ENCODE results near the gene TNPO3.

Gene TNPO3

GRCh38 chr7:128982105-128982504 lies 72.8 kb downstream of the TNPO3 start:
- Histone ChIP-seq H3K36me3 (ENCODE audit: low read depth) (peaks cover 93% of the 10 kb centered on the region), H3K9me3 (ENCODE audit: severe bottlenecking) (no peaks in the 10 kb centered on the region), H3K4me1 (ENCODE audit: insufficient read depth, poor library complexity, severe bottlenecking) (no peaks in the 10 kb centered on the region), H3K27me3 (ENCODE audit: insufficient read depth, poor library complexity, severe bottlenecking) (no peaks in the 10 kb centered on the region), H3K27ac (ENCODE audit: poor library complexity, severe bottlenecking) (no peak overlapping the region), H3K4me3 (ENCODE audit: severe bottlenecking) (no peak overlapping the region)
- no peak for DNase-seq (ENCODE audit: low spot score)
- TF ChIP-seq CTCF (IDR thresholded peaks at IDR 0.05; ENCODE audit: poor library complexity, severe bottlenecking): no peak
- no peak for ATAC-seq (ENCODE audit: low read depth)

- Histone ChIP-seq H3K36me3 (ENCODE audit: low read depth) (peaks cover 89% of the 10 kb centered on the region), H3K9me3 (ENCODE audit: severe bottlenecking) (no peaks in the 10 kb centered on the region), H3K4me3 (ENCODE audit: severe bottlenecking) (no peak overlapping the region), H3K27me3 (ENCODE audit: insufficient read depth, poor library complexity, severe bottlenecking) (no peaks in the 10 kb centered on the region), H3K27ac (ENCODE audit: poor library complexity, severe bottlenecking) (no peak overlapping the region), H3K4me1 (ENCODE audit: insufficient read depth, poor library complexity, severe bottlenecking) (no peaks in the 10 kb centered on the region)
- TF ChIP-seq CTCF (IDR thresholded peaks at IDR 0.05; ENCODE audit: poor library complexity, severe bottlenecking): no peak
- ATAC-seq (ENCODE audit: low read depth): no peak; the same call in 2 of the 3 replicates
- no peak for DNase-seq (ENCODE audit: low spot score)
Observed at GRCh38 chr7:128974241-128974934, 80.5 kb downstream of the TNPO3 start.

- Histone ChIP-seq H3K27me3 (ENCODE audit: insufficient read depth, poor library complexity, severe bottlenecking) (no peaks in the 10 kb centered on the region), H3K36me3 (ENCODE audit: low read depth) (peaks cover 88% of the 10 kb centered on the region), H3K27ac (ENCODE audit: poor library complexity, severe bottlenecking) (no peak overlapping the region), H3K4me1 (ENCODE audit: insufficient read depth, poor library complexity, severe bottlenecking) (peaks cover 4% of the 10 kb centered on the region), H3K4me3 (ENCODE audit: severe bottlenecking) (no peak overlapping the region), H3K9me3 (ENCODE audit: severe bottlenecking) (no peaks in the 10 kb centered on the region)
- no peak for TF ChIP-seq CTCF (IDR thresholded peaks at IDR 0.05; ENCODE audit: poor library complexity, severe bottlenecking)
- no peak for ATAC-seq (ENCODE audit: low read depth)
- no peak for DNase-seq (ENCODE audit: low spot score)
Observed at GRCh38 chr7:128968624-128969023, 86.3 kb downstream of the TNPO3 start.

- H3K4me3 ChIP-seq (ENCODE audit: severe bottlenecking): no peak overlapping the region
- H3K36me3 ChIP-seq (ENCODE audit: low read depth): peaks cover 83% of the 10 kb centered on the region
Observed at GRCh38 chr7:128963327-128963757, 91.6 kb downstream of the TNPO3 start.

More at GRCh38 chr7:128963327-128963757, 91.6 kb downstream of the TNPO3 start:
- no peak for ATAC-seq (ENCODE audit: low read depth)
- no peak for DNase-seq (ENCODE audit: low spot score)
- Histone ChIP-seq H3K27me3 (ENCODE audit: insufficient read depth, poor library complexity, severe bottlenecking) (no peaks in the 10 kb centered on the region), H3K4me1 (ENCODE audit: insufficient read depth, poor library complexity, severe bottlenecking) (peaks cover 30% of the 10 kb centered on the region), H3K27ac (ENCODE audit: poor library complexity, severe bottlenecking) (peak overlapping the region; percentile 83), H3K9me3 (ENCODE audit: severe bottlenecking) (no peaks in the 10 kb centered on the region)
- no peak for TF ChIP-seq CTCF (IDR thresholded peaks at IDR 0.05; ENCODE audit: poor library complexity, severe bottlenecking)
